ENCODE measurements around the gene ARSG.
A peak's percentile ranks its signal among the peaks of the same experiment; 100 is the strongest.

Gene ARSG

DNA sequence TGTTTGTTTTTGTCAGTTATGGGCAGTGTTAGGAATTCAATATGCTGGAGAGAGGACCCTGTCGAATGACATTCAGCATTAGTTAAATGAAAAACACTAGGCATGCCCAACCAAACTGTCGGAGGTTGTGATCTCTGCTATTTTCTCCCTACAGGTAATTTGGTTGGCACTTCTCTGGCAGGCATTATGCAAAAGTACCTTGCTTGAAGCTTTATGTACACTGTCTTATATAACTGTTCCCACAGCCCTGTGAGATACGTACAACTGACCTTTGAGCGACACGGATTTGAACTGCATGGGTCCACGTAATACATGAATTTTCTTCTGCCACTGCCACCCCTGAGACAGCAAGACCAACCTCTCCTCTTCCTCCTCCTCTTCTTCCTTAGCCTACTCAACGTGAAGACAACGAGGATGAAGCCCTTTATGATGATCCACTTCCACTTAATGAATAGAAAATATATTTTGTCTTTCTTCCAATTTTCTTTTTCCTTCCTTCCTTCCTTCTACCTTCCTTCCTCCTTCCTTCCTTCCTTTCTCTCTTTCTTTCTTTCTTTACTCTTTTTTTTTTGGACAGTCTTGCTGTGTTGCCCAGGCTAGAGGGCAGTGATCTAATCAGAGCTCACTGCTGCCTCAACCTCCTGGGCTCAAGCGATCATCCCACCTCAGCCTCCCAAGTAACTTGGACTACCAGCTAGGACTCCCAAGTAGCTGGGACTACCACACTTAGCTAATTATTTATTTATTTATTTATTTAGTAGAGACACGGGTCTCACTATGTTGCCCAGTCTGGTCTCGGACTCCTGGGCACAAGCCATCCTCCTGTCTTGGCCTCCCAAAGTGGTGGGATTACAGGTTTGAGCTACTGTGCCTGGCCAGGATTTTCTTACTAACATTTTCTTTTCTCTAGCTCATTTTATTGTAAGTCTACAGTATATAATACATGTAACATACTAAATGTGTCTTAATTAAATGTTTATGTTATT lies 88.7 kb downstream of the ARSG start:
- no peak for DNase-seq

DNA sequence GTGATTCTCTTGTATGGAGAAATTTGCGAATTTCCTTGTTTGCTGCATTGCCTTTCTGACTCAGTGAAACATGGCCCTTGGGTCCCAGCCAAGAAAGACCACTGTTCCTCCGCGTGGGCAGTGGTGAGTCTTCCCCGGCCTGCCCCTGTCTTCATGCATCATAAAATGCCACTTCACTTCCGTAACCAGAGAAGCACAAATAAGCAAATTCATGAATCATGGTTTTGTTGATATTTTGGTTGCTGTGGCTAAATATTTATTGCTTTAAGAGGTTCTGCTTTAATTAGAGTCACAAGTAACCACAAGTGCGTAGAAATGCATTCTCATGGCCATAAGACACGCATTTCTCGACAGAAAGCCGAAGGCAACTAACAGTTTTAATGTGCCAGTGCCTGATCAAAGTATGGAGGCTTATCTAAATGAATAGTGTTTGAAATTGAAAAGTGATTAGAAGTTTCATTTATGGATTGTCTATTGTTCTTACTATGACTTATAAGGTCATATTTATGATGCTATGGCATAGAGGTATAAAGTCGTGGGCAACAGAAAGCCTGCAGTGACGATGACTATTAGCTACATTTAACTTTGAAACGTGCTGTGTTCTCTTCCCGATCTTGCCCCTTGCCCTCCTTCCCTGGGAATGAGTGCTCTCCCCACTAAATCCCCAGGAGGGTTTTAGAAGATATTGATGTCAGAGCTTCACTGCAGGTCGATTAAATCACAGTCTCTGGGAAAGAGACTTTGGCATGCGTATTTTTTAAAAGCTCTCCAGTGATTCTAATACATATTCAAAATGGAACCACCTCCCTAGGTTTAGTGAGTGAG lies 90.0 kb downstream of the ARSG start:
- no peak for DNase-seq

DNA sequence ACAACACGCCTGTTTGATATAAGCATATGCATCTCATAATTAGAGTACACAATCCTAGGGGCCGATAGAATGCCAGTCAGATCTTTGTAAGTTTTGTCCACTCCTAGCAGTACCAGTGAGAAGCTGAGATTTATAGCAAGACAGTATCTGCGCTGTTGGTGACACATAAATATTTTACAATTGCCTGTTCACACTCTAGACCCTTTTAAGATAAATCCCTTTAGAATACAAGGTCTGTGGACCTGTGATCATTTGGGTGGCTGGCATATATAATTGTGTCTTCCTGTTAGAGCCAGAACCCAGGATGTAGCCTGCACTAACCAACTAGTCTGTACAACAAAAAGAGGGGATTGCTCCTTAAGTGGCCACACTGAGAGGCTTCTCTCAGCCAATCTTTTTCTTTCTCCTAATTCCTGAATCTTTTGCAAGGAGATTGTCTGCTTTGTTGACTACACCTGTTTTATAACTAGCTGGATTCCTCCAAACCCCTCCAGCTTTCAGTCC lies 91.3 kb downstream of the ARSG start:
- no peak for DNase-seq

DNA sequence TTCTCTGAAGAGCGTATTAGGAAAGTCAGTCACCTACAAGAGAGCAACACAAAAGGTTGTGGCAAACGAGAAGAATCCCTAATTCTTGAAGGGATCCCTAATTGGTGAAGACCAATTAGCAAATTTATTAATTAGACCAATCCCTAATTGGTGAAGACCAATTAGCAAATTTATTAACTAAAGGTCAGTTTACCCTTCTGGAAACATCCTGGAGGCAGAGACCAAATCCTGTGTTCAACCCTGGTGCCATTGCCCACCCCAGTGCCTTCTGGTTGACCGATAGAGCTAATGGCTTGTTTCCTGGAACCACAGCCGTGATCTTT lies 91.8 kb downstream of the ARSG start:
- DNase-seq, result no peak

DNA sequence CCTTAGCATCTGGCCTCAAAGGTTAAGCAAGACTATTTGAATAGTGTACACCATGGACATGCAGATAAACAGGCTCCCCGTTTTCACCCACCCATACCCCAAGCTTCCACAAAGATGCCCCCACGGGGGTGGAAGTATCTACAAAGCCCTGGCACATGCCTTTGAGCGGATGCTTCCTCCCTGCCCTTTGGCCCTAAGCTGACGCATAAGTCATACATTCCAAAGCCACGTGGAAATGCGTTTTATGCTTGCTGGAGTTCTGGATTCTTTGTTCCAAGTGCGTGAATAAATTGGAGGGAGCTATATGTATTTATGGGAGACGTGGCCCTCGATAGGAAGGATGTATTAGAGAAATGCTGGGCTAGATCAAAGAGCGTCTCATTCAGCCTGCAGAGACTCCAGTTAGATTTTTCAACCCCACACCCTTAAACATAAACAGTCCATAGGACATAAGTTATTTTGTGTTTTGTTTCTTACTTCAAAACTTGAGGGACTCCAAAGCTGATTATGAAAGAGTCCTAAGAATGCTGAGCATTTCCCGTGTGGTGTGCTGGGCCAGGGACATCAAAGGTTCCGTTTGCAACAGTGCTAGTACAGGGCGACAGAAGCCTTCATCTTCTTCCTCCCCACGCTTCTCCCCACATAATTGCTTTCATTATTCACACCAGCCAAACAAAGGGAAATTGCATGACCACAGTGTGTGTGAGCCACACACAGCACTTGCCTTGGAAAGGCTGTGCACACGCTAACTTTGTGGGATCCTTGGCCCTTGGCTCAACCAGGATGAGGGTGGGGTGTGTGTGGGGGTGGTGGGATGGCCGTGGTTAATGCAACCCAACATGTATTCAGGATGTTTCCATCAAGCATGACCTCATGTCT lies 92.4 kb downstream of the ARSG start:
- peak; percentile 28 for DNase-seq

DNA sequence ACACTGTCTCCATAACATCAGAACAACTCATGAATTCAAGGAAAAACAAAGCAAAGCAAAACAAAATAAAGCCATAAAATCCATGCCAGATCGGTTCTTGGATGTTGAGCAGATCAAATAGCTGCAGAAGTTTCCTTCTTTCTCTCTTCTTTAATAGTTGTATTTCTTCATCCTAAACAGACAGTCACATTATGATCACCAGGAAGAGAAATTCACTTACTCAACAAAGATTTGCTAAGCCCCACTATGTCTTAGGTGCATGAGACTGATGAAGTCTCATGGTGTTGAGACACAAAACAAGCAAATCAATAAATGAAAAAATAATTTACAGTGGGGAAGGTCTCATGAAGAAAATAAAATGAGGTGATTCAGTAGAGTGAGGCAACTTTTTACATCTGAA lies 93.2 kb downstream of the ARSG start:
- no peak for DNase-seq

DNA sequence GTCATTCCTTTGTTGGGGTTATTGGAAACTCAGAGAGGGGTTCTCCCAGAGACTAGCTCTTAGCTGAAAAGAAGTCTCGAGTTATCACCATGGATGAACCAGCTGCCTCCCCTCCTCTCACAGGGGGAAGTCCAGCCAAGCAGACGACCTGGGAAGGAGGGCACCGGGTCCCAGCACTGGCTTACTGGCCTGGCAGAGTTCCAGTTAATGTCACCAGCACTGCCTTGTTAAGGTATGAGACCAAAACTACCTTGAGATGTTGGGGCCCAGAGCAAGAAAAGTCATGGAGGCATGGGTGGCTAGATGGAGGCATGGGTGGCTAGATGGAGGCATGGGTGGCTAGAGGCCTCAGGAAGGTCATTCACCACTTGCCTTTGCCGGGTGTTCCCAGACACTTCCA lies 93.6 kb downstream of the ARSG start:
- DNase-seq, result no peak

DNA sequence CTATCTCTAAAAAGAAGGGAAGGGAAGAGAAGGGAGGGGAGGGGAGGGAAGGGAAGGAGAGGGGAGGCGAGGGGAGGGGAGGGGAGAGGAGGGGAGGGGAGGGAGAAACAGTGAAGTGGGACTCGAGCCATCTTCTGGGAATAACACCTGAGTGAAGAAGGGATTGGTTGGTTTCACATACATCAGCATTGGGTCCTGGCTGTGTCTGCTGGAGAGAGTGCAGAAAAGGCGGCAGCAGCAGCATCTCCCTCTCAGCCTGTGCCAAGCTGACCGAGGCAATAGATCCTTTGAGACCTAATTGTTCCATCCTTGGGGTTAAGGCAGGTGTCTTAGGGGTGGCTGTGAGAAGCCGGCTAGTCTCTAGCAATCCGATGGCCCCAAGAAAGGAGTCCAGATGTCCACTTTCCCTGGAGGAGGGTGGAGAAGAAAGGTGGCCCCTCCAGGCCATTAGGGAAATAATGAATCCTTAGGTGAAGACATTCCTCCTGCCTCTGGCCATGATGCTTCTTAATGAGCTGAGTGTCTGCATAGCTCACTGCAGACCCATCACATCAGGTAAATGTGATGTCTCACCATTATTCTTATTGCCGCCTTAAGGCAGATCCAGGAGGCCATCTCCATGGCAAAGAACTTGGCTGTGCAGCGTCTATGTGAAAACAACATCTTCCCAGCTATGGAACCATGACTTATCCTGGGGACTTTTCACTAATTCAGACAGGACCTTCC lies 94.4 kb downstream of the ARSG start:
- no peak for DNase-seq

DNA sequence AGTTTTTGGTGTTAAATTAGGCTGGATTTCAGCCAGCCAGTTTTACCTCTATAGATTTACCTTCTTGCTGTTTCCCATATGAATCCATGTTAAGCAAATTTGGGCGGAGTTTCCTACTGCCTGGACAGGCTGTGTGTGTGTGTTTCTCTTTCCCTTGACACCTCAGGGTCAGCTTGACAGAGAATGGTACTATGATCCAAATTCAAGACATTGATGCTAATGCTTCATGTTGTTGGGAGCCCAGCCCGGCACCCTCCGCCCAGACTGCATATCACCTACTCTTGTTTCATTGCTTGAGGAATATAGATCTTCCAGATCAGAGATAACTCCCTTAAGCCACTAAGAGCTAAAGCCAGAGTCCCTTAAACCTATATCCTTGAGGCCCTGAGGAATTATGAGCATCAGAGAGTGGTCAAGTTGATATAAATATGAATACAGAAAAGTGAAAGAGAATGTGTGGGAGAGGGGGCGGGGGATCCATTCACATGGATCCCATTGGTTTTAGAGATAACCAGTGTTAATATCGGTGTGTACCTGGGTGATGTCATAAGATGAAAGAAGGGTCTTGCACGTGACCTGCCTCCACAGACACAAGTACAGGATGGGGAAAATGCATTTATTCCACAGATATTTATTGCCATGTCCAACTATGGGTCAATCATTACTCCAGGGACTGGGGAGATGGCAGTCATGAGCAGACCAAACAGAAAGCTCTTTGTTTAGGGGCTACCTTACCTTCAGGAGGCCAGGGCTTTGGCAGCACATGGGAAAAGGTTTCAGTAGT lies 96.3 kb downstream of the ARSG start:
- no peak for DNase-seq

DNA sequence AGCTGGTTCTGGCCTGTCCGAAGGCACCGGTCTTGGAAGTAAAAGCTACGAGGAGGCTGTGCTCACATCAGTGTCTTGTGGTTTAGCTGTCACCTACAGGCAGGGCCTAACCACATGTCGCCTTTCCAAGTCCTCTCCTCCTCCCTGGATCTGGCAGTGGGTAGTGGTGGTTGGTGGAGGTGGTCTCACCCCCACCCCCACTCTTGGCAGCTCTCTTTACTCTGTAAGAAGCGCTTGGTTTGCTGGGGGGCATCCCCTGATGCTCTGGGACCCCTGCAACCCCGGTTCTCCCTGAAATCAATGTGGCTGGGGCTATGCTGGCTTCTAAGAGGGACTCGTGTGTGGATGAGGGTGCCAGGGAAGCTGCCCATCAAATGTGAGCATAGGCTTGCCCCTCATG lies 97.7 kb downstream of the ARSG start:
- DNase-seq, result no peak

DNA sequence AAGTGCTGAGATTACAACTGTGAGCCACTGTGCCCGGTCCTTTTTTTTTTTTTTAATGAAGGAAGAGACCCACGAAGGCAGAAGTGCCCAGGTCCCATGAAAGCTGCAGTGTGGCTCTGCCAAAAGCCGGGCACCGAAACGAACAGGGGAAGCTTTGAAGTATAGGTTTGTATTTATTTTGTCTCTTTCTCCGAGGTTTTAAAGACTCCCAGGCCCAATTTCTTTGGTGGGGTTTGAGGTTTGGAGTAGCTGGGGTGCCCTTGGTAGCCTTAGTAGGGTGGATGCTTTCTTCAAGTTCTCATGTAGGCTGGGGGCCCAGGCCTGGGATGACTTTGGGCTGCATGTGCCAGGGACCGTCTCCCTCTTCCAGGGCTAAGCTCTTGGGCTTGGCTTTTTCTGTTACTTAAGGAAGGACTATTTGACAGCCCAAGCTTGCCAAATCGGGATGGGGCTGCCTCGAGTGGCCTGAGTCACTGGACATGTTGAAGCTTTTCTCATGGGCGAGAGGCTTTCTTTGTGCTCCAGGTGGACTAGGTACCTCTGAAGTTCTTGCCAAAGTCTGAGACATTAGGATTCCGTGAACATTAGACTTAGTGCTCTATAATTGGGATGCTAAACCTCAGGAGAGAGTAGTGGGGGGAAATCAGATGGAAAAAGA lies 99.7 kb downstream of the ARSG start:
- DNase-seq, result no peak

DNA sequence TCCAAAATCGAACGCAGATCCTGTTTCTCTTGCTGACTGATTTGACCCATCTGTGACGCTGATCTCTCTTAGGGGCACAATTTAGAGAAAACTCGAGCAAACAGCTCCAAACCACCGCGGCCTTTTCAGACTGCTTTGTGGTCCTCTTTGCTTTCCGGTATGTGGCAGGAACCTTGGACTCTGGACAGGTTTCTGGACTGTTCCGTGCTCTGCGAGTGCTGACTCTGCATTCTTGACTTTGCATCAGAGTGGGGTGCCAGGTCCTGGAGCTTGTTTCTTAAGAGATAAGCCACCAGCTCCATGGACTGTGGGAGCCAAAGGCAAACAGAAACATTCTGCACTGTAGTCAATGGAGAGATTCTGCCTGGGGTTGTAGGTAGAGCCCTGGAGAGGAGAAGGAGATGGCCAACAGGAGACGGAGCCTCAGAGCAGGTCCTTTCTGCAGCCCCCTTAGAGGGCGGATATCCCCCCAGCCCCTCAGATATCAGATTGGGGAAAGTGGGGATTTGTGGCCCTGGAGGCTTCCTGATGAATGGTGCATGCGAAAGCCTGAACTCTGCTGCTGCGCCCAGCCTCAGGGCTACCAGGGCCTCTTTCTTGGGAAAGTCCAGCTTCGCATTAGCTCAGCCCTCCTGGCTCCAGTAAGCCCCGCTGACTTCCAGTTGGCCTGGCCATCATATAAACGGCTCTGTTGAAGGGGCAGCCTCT lies 100.4 kb downstream of the ARSG start:
- DNase-seq, result no peak

GRCh38 chr17:68394608-68395331 lies 103.5 kb downstream of the ARSG start:
- DNase-seq, result no peak

DNA sequence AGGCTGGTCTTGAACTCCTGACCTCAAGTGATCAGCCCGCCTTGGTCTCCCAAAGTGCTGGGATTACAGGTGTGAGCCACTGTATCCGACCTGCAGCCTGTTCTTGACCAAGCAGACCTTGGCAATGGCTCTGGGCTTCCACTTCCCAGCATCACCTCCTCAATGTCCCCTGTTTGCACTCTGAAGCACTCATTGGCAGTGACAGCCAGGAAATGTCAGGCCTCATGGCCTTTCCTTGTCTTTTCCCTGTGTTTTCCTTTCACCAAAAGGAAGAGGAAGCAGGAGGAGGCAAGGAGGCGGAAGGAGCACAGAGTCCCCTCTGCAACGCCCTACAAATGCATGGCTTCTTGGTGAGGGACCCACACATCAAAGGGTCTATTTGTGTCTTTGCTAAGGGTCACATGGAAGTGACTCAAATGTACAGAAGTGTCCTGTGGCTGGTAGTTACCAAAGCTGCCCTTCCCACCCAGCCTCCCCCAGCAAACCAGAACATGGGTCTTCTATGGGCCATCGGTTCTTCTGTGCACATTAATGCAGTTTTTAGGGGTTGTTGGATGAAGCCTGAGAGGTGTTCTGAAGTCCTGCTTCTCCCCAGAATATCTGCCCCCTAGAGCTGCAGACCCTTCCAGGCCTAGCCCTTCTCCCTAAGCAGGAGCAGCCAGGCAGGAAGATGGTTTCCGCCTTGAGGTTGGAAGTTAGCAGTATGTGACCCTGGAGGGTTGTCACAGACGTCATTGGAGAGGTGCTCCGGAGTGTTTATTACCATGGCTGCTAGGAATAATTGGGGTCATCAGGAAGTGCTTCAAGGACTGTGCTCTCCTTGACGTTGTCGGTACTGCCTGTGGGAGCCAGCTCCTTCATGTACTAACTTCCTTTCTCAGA lies 105.2 kb downstream of the ARSG start:
- no peak for DNase-seq

GRCh38 chr17:68397108-68397536 lies 105.8 kb downstream of the ARSG start:
- DNase-seq, result no peak

- DNase-seq, result peak; percentile 44
Measured at GRCh38 chr17:68398691-68399637, 107.7 kb downstream of the ARSG start.

Data from CD4-positive, alpha-beta T cell treated with Interleukin-21 for 1 hour (primary cell).